Omental fat pad (tissue), 4 donors: ENCODE measurements around the gene FAM13B. TPM values are rescaled to one million over a fixed set of nuclear protein-coding genes. Genes with fewer than 3 reads are reported as not detected.

Source experiments
- ATAC-seq: fragments of 150-250 bp; one replicate; pipeline ENCODE4 v1.9.1; 2016; ENCODE audit warnings: mild to moderate bottlenecking, moderate library complexity; ENCODE audit not compliant: low FRiP score
- DNase-seq: peaks from one replicate; pipeline ENCODE4 v3.0.0-alpha.2; 2019; ENCODE audit warnings: low spot score
- total RNA-seq, 4 donors: library from RNA; depleted of rRNA; stranded (reverse); fragments of >200 nt; gene quantifications; one replicate each; pipeline ENCODE4 v1.1.0, GENCODE V29; 2016
- TF ChIP-seq, protein P1 (sequence below), 3 donors: fragments of 450-650 bp; IDR thresholded peaks; one replicate each; pipeline ENCODE4 v1.5.1; 2016 to 2017; ENCODE audit warnings: antibody characterized with exemption in 3 of 3, mild to moderate bottlenecking in 3 of 3, moderate library complexity in 2 of 3

FAM13B gene
- total RNA-seq, 4 donors from 2014 or later = 30.0 to 37.1 (median 33.6) TPM

GRCh38 chr5:137923856-137924255, 109.0 kb downstream of the FAM13B start:
- DNase-seq = no peak
- TF ChIP-seq, protein P1, sequence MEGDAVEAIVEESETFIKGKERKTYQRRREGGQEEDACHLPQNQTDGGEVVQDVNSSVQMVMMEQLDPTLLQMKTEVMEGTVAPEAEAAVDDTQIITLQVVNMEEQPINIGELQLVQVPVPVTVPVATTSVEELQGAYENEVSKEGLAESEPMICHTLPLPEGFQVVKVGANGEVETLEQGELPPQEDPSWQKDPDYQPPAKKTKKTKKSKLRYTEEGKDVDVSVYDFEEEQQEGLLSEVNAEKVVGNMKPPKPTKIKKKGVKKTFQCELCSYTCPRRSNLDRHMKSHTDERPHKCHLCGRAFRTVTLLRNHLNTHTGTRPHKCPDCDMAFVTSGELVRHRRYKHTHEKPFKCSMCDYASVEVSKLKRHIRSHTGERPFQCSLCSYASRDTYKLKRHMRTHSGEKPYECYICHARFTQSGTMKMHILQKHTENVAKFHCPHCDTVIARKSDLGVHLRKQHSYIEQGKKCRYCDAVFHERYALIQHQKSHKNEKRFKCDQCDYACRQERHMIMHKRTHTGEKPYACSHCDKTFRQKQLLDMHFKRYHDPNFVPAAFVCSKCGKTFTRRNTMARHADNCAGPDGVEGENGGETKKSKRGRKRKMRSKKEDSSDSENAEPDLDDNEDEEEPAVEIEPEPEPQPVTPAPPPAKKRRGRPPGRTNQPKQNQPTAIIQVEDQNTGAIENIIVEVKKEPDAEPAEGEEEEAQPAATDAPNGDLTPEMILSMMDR (IDR thresholded peaks at IDR 0.05) = no peak

GRCh38 chr5:137921931-137922330, 110.9 kb downstream of the FAM13B start:
- ATAC-seq (no peak), DNase-seq (no peak)
- TF ChIP-seq, protein P1 (IDR thresholded peaks at IDR 0.05) = no peak

More at GRCh38 chr5:137923856-137924255, 109.0 kb downstream of the FAM13B start:
- no peak for ATAC-seq

- DNase-seq = no peak
- TF ChIP-seq, protein P1 (IDR thresholded peaks at IDR 0.05) = no peak
- no peak for ATAC-seq
Observed at GRCh38 chr5:137916923-137917322, 116.0 kb downstream of the FAM13B start.

DNA sequence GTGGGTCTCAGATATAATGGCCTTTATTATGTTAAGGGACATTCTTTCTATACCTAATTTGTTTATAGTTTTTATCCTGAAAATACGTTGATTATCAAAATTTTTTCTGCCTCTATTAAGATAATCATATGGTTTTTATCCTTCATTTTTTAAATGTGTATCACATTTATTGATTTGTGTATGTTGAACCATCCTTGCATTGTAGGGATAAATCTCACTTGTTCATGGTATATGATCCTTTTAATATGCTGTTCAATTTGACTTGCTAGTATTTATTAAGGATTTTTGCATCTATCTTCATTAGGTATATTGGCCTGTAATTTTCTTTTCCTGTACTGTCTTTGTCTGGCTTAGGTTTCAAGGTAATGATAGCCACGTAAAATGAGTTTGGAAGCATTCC, 118.1 kb downstream of the FAM13B start:
- no peak for ATAC-seq
- no peak for DNase-seq
- TF ChIP-seq, protein P1 (IDR thresholded peaks at IDR 0.05) = no peak

- ATAC-seq (no peak), DNase-seq (no peak)
- TF ChIP-seq, protein P1 (IDR thresholded peaks at IDR 0.05) = no peak
Observed at GRCh38 chr5:137902408-137903133, 130.3 kb downstream of the FAM13B start.

DNA sequence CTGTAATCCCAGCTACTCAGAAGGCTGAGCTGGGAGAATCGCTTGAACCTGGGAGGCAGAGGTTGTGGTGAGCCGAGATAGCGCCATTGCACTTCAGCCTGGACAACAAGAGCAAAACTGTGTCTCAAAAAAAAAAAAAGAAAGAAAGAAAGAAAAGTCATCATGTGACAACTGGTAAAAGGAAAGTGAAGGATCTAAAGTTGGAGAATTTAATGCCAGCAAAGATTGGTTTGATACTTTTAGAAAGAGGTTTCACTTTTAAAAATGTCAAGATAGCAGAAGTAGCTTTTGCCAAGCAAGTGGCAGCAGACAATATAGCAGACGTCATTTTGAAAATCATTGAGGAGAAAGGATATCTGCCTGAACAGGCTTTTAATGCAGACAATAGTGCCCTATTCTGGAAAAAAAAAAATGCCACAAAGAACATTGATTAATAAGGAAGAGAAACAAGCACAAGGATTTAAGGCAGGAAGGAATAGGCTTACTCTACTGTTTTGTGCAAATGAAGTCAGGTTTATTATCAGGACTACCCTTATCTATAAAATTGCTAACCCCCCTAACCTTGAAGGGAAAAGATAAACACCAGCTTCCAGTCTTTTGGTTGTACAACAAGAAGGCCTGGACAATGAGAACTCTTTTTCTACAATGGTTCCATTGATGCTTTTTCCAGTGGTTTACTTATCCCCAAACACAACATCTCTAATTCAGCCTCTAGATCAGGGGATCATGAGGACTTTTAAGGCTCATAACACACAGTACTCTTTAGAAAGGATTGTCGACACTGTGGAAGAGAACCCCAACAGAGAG, 131.7 kb downstream of the FAM13B start:
- ATAC-seq = no peak
- TF ChIP-seq, protein P1 (IDR thresholded peaks at IDR 0.05) = no peak
- no peak for DNase-seq
